H7 (cell line): ENCODE results near the gene STON1. TPM values are rescaled to one million over a fixed set of nuclear protein-coding genes. Genes with fewer than 3 reads are reported as not detected.
"Not testable (repeated sequence)": the region's sequence is repeated elsewhere in the genome, so short reads cannot be mapped to it uniquely, and the experiment has no call there.

Experiments
- DNase-seq: peaks from one replicate; pipeline ENCODE4 v3.0.0; 2012
- H3K27me3 ChIP-seq: 2 replicates; pipeline ENCODE4 v1.6.0; 2011; ENCODE audit warnings: mild to moderate bottlenecking, low read length; ENCODE audit not compliant: control insufficient read depth, insufficient read depth
- H3K36me3 ChIP-seq: replicated peaks from 2 replicates; pipeline ENCODE4 v1.5.1; 2011; ENCODE audit warnings: low read length; ENCODE audit not compliant: control insufficient read depth, insufficient read depth
- H3K4me3 ChIP-seq: 2 replicates; pipeline ENCODE4 v1.5.1; 2011; ENCODE audit warnings: low read depth, mild to moderate bottlenecking, control low read depth, low read length, moderate library complexity; ENCODE audit not compliant: insufficient read depth
- total RNA-seq: library from RNA; depleted of rRNA; stranded (reverse); fragments of >200 nt; shearing (Covaris generic); gene quantifications from 2 replicates; pipeline ENCODE4 v1.2.3, GENCODE V29; 2014

STON1 gene
- total RNA-seq, 1 experiment from 2014 or later, result 5.1 TPM

- DNase-seq, result no peak
- H3K27me3 ChIP-seq, result no peaks in the 10 kb centered on the region
- no peaks in the 10 kb centered on the region for H3K36me3 ChIP-seq
- no peak overlapping the region for H3K4me3 ChIP-seq
Observed at GRCh38 chr2:48600917-48601316, 71.0 kb downstream of the STON1 start.

- H3K27me3 ChIP-seq, result no peaks in the 10 kb centered on the region
- no peaks in the 10 kb centered on the region for H3K36me3 ChIP-seq
- no peak overlapping the region for H3K4me3 ChIP-seq
- DNase-seq, result peak; percentile 48
Observed at GRCh38 chr2:48601349-48601748, 71.4 kb downstream of the STON1 start.

GRCh38 chr2:48605482-48606175 is 75.7 kb downstream of the STON1 start:
- no peaks in the 10 kb centered on the region for H3K27me3 ChIP-seq
- no peaks in the 10 kb centered on the region for H3K36me3 ChIP-seq
- H3K4me3 ChIP-seq, result no peak overlapping the region
- DNase-seq, result no peak

- Histone ChIP-seq H3K36me3 (no peaks in the 10 kb centered on the region), H3K4me3 (no peak overlapping the region), H3K27me3 (no peaks in the 10 kb centered on the region)
- DNase-seq, result no peak
Observed at GRCh38 chr2:48607307-48608014, 77.5 kb downstream of the STON1 start.

GRCh38 chr2:48613211-48613610 is 83.3 kb downstream of the STON1 start:
- Histone ChIP-seq H3K27me3 (no peaks in the 10 kb centered on the region), H3K36me3 (no peaks in the 10 kb centered on the region), H3K4me3 (no peak overlapping the region)
- no peak for DNase-seq

- not testable (repeated sequence) for H3K36me3 ChIP-seq, H3K27me3 ChIP-seq, H3K4me3 ChIP-seq, DNase-seq
Observed at GRCh38 chr2:48614581-48614980, 84.6 kb downstream of the STON1 start.

GRCh38 chr2:48617618-48618017 is 87.7 kb downstream of the STON1 start, which contains the start of gene GTF2A1L:
GTF2A1L (plus strand) TSS chr2:48617856; CDS start chr2:48617875, 19 bp downstream.
- H3K36me3 ChIP-seq, result no peaks in the 10 kb centered on the region
- H3K4me3 ChIP-seq, result no peak within 1 kb of the TSS
- H3K27me3 ChIP-seq, result no peaks in the 10 kb centered on the region
- no peak for DNase-seq

- DNase-seq, result no peak
- no peaks in the 10 kb centered on the region for H3K36me3 ChIP-seq
- H3K27me3 ChIP-seq, result no peaks in the 10 kb centered on the region
- no peak overlapping the region for H3K4me3 ChIP-seq
Observed at GRCh38 chr2:48619526-48619925, 89.6 kb downstream of the STON1 start.

GRCh38 chr2:48620604-48621003 is 90.7 kb downstream of the STON1 start:
- no peak for DNase-seq
- no peak overlapping the region for H3K4me3 ChIP-seq
- H3K36me3 ChIP-seq, result no peaks in the 10 kb centered on the region
- H3K27me3 ChIP-seq, result no peaks in the 10 kb centered on the region

- not testable (repeated sequence) for H3K27me3 ChIP-seq, H3K36me3 ChIP-seq, H3K4me3 ChIP-seq, DNase-seq
Observed at GRCh38 chr2:48622691-48623090, 92.7 kb downstream of the STON1 start.

- no peaks in the 10 kb centered on the region for H3K36me3 ChIP-seq
- no peak for DNase-seq
- no peaks in the 10 kb centered on the region for H3K27me3 ChIP-seq
- H3K4me3 ChIP-seq, result no peak overlapping the region
Observed at GRCh38 chr2:48624696-48625095, 94.7 kb downstream of the STON1 start.

- Histone ChIP-seq H3K27me3 (no peaks in the 10 kb centered on the region), H3K4me3 (no peak overlapping the region), H3K36me3 (no peaks in the 10 kb centered on the region)
- no peak for DNase-seq
Observed at GRCh38 chr2:48626047-48626446, 96.1 kb downstream of the STON1 start.

GRCh38 chr2:48633143-48633542 is 103.2 kb downstream of the STON1 start:
- H3K27me3 ChIP-seq, result no peaks in the 10 kb centered on the region
- H3K4me3 ChIP-seq, result no peak overlapping the region
- no peaks in the 10 kb centered on the region for H3K36me3 ChIP-seq
- no peak for DNase-seq

GRCh38 chr2:48635786-48636185 is 105.8 kb downstream of the STON1 start:
- Histone ChIP-seq H3K4me3 (no peak overlapping the region), H3K27me3 (no peaks in the 10 kb centered on the region), H3K36me3 (no peaks in the 10 kb centered on the region)
- DNase-seq, result no peak

GRCh38 chr2:48638261-48638660 is 108.3 kb downstream of the STON1 start:
- no peak overlapping the region for H3K4me3 ChIP-seq
- DNase-seq, result no peak
- no peaks in the 10 kb centered on the region for H3K36me3 ChIP-seq
- H3K27me3 ChIP-seq, result no peaks in the 10 kb centered on the region
